ENCODE results near the gene TTC13. TPM values are rescaled to one million over a fixed set of nuclear protein-coding genes. Genes with fewer than 3 reads are reported as not detected.

The TTC13 gene
- total RNA-seq, 4 donors from 2014 or later, result 44.8 to 178 (median 117) TPM

- TF ChIP-seq POLR2AphosphoS5 (IDR thresholded peaks at IDR 0.05), result no peak
- no peak for TF ChIP-seq EP300 (IDR thresholded peaks at IDR 0.05; ENCODE audit: low read depth)
- TF ChIP-seq CTCF (IDR thresholded peaks at IDR 0.05), result no peak
- no peak for TF ChIP-seq POLR2A (IDR thresholded peaks at IDR 0.05)
- DNase-seq, result no peak
- in situ Hi-C loops (cut with MboI; ENCODE audit: low pct_ligation_motif_present in 1 of 4, low pct_unique_long_range_greater_than_20kb in 1 of 4, low sequenced_read_pairs in 3 of 4) (loop anchor here (25.0 kb wide), 2 partner anchors 90 to 310 kb away; no protein-coding TSS in a partner anchor), intact Hi-C loops (cut with DNase I; ENCODE audit: low total_unique reads) (no loop called here)
- WGBS, 2 donors (ENCODE audit: low coverage in 1 of 2), result 95 to 97% methylated on average over 5 to 22 of the region's 22 CpGs
- H3K27me3 ChIP-seq, result no peaks in the 10 kb centered on the region
- no peaks in the 10 kb centered on the region for H3K4me1 ChIP-seq
- H3K4me3 ChIP-seq, result no peak overlapping the region
- no peak overlapping the region for H3K27ac ChIP-seq
- H3K9me3 ChIP-seq, result no peaks in the 10 kb centered on the region
- H3K36me3 ChIP-seq, result peaks cover 0 to 5% (median 2%) of the 10 kb centered on the region in 4 donors
These were observed 76.2 kb downstream of the TTC13 start for GRCh38 chr1:230902349-230902923.

GRCh38 chr1:230901671-230902070 lies 77.0 kb downstream of the TTC13 start:
- no peak for DNase-seq
- TF ChIP-seq EP300 (IDR thresholded peaks at IDR 0.05; ENCODE audit: low read depth) (no peak), POLR2A (IDR thresholded peaks at IDR 0.05) (no peak), CTCF (IDR thresholded peaks at IDR 0.05) (no peak), POLR2AphosphoS5 (IDR thresholded peaks at IDR 0.05) (no peak)
- WGBS, 2 donors (ENCODE audit: low coverage in 1 of 2), result 93 to 100% methylated on average over 4 to 6 of the region's 6 CpGs
- Histone ChIP-seq H3K36me3 (peaks cover 0 to 3% (median 0%) of the 10 kb centered on the region in 4 donors), H3K9me3 (no peaks in the 10 kb centered on the region), H3K4me3 (no peak overlapping the region), H3K27me3 (no peaks in the 10 kb centered on the region), H3K4me1 (no peaks in the 10 kb centered on the region), H3K27ac (no peak overlapping the region)
- in situ Hi-C loops (cut with MboI; ENCODE audit: low pct_ligation_motif_present in 1 of 4, low pct_unique_long_range_greater_than_20kb in 1 of 4, low sequenced_read_pairs in 3 of 4) (loop anchor here (25.0 kb wide), 2 partner anchors 89 to 311 kb away; no protein-coding TSS in a partner anchor), intact Hi-C loops (cut with DNase I; ENCODE audit: low total_unique reads) (no loop called here)

DNA sequence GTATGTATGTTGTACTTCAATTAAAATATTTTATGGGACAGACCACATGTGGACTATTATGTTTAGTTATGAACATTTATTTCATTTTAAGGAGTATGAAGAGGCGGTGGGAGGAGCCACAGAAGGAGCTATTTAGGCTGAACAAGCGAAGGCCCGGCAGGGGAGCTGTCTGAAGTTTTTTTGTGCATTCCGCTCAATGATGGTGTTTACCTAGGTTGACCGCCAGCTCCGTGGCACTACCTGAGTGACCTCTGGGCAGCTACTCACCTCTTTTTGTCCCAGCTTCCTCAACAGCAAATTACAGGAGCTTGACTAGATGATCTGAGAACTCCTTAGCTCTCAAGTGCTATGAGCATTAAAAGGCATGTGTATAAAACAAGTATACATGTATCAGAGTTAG lies 77.7 kb downstream of the TTC13 start:
- 88 to 100% methylated on average over 3 to 6 of the region's 6 CpGs for WGBS, 2 donors (ENCODE audit: low coverage in 1 of 2)
- Histone ChIP-seq H3K4me3 (no peak overlapping the region), H3K27ac (no peak overlapping the region), H3K9me3 (no peaks in the 10 kb centered on the region), H3K27me3 (no peaks in the 10 kb centered on the region), H3K36me3 (no peaks in the 10 kb centered on the region), H3K4me1 (no peaks in the 10 kb centered on the region)
- no peak for DNase-seq
- intact Hi-C loops (cut with DNase I; ENCODE audit: low total_unique reads) (no loop called here), in situ Hi-C loops (cut with MboI; ENCODE audit: low pct_ligation_motif_present in 1 of 4, low pct_unique_long_range_greater_than_20kb in 1 of 4, low sequenced_read_pairs in 3 of 4) (loop anchor here (25.0 kb wide), 2 partner anchors 89 to 311 kb away; no protein-coding TSS in a partner anchor)
- TF ChIP-seq EP300 (IDR thresholded peaks at IDR 0.05; ENCODE audit: low read depth) (no peak), POLR2A (IDR thresholded peaks at IDR 0.05) (no peak), POLR2AphosphoS5 (IDR thresholded peaks at IDR 0.05) (no peak), CTCF (IDR thresholded peaks at IDR 0.05) (no peak)

GRCh38 chr1:230899841-230900251 lies 78.8 kb downstream of the TTC13 start:
- no peaks in the 10 kb centered on the region for H3K9me3 ChIP-seq
- 86 to 89% methylated on average over 4 to 5 of the region's 5 CpGs for WGBS, 2 donors (ENCODE audit: low coverage in 1 of 2)
- no peaks in the 10 kb centered on the region for H3K27me3 ChIP-seq
- intact Hi-C loops (cut with DNase I; ENCODE audit: low total_unique reads), result no loop called here
- no peaks in the 10 kb centered on the region for H3K36me3 ChIP-seq
- no peak overlapping the region for H3K27ac ChIP-seq
- no peaks in the 10 kb centered on the region for H3K4me1 ChIP-seq
- no peak overlapping the region for H3K4me3 ChIP-seq
- in situ Hi-C loops (cut with MboI; ENCODE audit: low pct_ligation_motif_present in 1 of 4, low pct_unique_long_range_greater_than_20kb in 1 of 4, low sequenced_read_pairs in 3 of 4), result loop anchor here (25.0 kb wide), 2 partner anchors 88 to 312 kb away; no protein-coding TSS in a partner anchor
- TF ChIP-seq CTCF (IDR thresholded peaks at IDR 0.05) (no peak), POLR2A (IDR thresholded peaks at IDR 0.05) (no peak), EP300 (IDR thresholded peaks at IDR 0.05; ENCODE audit: low read depth) (no peak)
- DNase-seq, result no peak
